ENCODE measurements around the gene PLCH2. TPM values are rescaled to one million over a fixed set of nuclear protein-coding genes. Genes with fewer than 3 reads are reported as not detected.

Gene PLCH2
- total RNA-seq, 2 donors from 2014 or later = 1.1 to 1.9 TPM

DNA sequence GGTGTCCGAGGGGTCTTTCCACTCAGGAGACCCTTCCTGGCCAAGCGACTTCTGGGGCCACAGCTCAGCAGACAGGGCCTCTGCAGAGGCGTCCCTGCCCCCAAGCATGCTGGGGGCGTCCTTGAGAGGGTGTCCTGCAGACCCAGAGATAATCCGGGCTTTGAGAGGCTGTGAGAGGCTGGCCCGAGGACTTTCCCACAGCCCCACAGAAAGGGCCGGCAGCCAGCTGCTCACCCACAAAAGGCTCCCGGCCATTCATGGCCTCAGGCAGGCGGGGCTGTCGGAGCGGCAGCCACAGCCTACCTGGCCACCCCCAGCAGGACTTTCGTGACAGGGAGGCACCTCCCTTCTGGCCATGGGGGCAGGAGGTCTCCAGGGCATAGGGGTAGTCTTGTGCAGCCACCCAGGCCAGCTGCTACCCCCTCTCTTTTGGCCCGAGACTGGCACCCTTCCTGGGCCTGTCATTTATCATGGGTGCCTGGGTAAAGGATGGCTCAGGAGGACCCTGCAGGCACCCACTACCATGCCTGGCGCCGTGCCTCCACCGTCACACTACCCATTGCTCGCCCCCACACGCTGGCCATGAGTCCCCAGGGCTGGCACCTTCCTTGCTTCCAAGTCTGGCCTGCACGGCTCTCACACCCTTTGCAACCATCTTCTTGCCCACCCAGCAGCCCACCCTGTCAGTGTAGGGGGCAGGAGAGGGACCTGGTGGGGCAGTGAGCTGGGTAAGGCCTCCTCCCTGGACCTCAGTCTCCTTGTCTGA is 69.0 kb downstream of the PLCH2 start:
- no peaks in the 10 kb centered on the region for H3K27me3 ChIP-seq (replicated peaks; ENCODE audit: insufficient read depth)

DNA sequence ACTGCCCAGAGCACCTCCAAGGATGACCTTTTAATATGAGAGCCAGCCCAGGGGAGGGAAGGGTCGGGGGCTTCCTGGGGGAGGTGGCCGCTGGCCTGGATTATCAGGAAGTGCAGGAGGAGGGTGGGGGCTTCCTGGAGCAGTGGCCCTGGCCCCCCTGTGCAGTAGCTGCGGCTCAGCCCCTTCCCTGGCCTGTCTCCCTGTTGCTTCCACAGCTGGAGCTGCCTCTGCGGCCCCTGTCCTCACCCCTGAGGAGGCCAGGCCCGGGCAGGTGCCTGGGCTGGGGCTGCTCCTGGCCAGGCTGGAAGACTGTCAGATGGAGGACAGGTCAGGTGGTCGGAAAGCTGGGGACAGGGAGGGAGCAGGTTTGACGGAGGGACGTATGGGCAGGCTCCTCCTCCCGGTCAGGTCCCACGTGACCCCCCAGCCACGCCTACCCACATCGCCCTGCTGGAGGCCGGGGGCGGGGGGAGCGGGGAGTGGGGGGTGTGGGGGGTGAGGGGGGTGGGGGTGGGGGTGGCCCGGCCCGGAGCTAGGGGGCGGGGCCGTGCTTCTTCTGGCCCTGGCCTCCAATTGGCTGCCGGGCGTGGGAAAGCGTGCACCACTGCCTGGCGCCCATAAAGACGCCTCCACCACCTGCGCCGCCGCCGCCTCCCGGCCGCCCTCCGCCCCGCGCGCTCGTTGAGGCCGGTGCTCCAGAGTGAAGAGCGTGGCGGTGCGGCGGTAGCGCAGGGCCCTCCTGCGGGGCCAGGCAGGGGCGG is 69.8 kb downstream of the PLCH2 start:
- no peak for ATAC-seq (ENCODE audit: insufficient number of reproducible peaks, low FRiP score, low read depth)
- Histone ChIP-seq H3K27ac (peak overlapping the region; percentile 61 to 94), H3K27me3 (replicated peaks; ENCODE audit: insufficient read depth) (no peaks in the 10 kb centered on the region), H3K4me1 (ENCODE audit: control insufficient read depth in 1 of 2, low read depth in 2 of 2) (peaks cover 16 to 31% of the 10 kb centered on the region in 2 donors), H3K36me3 (no peaks in the 10 kb centered on the region), H3K9me3 (no peaks in the 10 kb centered on the region), H3K4me3 (peak overlapping the region; percentile 64)
- TF ChIP-seq, protein P1, sequence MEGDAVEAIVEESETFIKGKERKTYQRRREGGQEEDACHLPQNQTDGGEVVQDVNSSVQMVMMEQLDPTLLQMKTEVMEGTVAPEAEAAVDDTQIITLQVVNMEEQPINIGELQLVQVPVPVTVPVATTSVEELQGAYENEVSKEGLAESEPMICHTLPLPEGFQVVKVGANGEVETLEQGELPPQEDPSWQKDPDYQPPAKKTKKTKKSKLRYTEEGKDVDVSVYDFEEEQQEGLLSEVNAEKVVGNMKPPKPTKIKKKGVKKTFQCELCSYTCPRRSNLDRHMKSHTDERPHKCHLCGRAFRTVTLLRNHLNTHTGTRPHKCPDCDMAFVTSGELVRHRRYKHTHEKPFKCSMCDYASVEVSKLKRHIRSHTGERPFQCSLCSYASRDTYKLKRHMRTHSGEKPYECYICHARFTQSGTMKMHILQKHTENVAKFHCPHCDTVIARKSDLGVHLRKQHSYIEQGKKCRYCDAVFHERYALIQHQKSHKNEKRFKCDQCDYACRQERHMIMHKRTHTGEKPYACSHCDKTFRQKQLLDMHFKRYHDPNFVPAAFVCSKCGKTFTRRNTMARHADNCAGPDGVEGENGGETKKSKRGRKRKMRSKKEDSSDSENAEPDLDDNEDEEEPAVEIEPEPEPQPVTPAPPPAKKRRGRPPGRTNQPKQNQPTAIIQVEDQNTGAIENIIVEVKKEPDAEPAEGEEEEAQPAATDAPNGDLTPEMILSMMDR (IDR thresholded peaks at IDR 0.05) = no peak
- DNase-seq (ENCODE audit: low spot score) = peak; percentile 66

More for the DNA sequence above, 69.0 kb downstream of the PLCH2 start:
- no peak overlapping the region for H3K27ac ChIP-seq
- H3K36me3 ChIP-seq = no peaks in the 10 kb centered on the region
- H3K4me3 ChIP-seq = no peak overlapping the region
- TF ChIP-seq, protein P1 (IDR thresholded peaks at IDR 0.05) = no peak
- no peaks in the 10 kb centered on the region for H3K9me3 ChIP-seq
- no peak for DNase-seq (ENCODE audit: low spot score)
- H3K4me1 ChIP-seq (ENCODE audit: control insufficient read depth in 1 of 2, low read depth in 2 of 2) = peaks cover 16 to 31% of the 10 kb centered on the region in 2 donors
- ATAC-seq (ENCODE audit: insufficient number of reproducible peaks, low FRiP score, low read depth) = no peak

DNA sequence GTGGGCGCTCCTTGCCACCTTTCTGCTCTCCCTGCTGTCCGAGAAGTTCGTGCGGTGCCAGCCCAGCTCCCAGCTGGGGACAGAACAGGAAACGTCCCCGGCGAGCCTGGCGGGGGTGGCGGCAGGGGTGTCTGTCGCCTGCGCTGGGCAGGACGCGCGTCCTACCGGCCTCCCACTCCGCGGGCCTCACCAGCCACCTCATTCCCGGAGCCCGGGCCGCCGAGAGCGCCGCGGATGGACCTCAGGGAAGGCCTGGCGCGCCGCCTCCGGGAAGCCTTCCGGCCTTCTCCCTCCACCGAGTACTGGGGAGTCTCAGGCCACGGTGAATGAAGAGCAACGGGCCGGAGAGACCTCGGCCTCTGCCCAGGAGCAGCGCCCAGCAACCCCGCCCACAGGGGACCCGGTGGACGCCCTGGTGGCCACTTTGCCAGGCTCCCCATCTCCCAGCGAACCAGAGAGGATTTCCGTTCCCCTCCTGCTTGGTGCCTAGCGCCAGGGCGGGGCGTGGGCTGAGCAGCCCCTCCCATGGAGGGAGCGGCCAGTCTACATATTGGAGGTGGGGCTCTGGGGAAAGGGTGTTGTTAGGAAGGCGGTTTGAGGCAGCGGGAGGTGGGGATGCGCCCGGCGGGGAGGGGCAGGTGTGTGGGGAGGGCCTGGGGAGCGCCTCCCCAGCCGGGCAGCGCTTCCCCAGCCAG is 70.6 kb downstream of the PLCH2 start:
- H3K4me1 ChIP-seq (ENCODE audit: control insufficient read depth in 1 of 2, low read depth in 2 of 2) = peaks cover 16 to 31% of the 10 kb centered on the region in 2 donors
- no peaks in the 10 kb centered on the region for H3K36me3 ChIP-seq
- H3K27me3 ChIP-seq (replicated peaks; ENCODE audit: insufficient read depth) = no peaks in the 10 kb centered on the region
- H3K9me3 ChIP-seq = no peaks in the 10 kb centered on the region
- TF ChIP-seq, protein P1 (IDR thresholded peaks at IDR 0.05) = no peak
- peak overlapping the region; percentile 61 to 94 for H3K27ac ChIP-seq
- ATAC-seq (ENCODE audit: insufficient number of reproducible peaks, low FRiP score, low read depth) (peak; percentile 18), DNase-seq (ENCODE audit: low spot score) (peak; percentile 47)
- H3K4me3 ChIP-seq = peak overlapping the region; percentile 64

DNA sequence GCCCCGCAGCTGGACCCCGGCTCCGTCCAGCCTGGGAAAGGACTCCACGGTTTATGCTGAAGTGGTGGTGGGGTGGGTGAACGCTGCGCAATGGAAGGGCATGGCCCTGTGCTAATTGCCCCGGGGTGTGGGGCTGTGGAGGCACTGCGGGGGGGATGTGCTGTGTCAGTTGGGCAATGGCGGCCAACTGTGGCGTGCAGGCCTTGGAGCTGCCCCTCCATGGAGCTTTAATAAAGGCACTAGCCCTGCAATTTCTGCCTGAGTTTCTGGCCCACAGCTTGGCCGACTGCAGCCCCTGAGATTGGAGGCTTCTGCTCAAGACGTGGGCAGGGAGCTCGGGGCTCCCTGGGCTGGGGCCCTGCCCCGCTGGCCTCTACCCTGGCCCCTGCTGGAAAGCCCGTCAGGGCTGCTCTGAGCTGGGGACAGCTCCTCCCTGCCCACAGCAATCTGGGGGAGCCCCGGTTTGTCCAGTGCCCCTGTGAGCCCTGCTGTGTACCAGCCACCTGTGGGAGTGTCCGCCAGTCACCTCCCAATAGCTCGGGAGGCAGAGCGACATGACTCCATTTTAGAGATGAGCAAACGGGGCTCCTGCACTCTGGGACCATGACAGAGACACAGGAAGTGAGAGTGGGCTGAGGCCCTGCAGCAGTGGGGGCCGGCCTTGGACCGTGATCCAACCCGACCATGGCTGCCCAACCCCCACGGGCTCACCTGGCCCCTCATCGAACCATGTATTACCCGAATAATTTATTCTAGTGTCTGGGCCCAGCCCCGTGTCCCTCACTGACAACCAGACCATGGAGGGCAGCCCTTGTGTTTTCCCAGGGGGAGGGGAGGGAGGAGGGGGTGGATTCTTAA is 71.3 kb downstream of the PLCH2 start:
- peak overlapping the region; percentile 94 to 95 for H3K27ac ChIP-seq
- no peaks in the 10 kb centered on the region for H3K36me3 ChIP-seq
- H3K9me3 ChIP-seq = no peaks in the 10 kb centered on the region
- H3K27me3 ChIP-seq (replicated peaks; ENCODE audit: insufficient read depth) = no peaks in the 10 kb centered on the region
- ATAC-seq (ENCODE audit: insufficient number of reproducible peaks, low FRiP score, low read depth) (no peak), DNase-seq (ENCODE audit: low spot score) (no peak)
- peak overlapping the region; percentile 64 for H3K4me3 ChIP-seq
- H3K4me1 ChIP-seq (ENCODE audit: control insufficient read depth in 1 of 2, low read depth in 2 of 2) = peaks cover 16 to 31% of the 10 kb centered on the region in 2 donors
- TF ChIP-seq, protein P1 (IDR thresholded peaks at IDR 0.05) = no peak
